Posterior vena cava (tissue), 2 donors: ENCODE results near the gene SAPCD1. TPM values are rescaled to one million over a fixed set of nuclear protein-coding genes. Genes with fewer than 3 reads are reported as not detected.

Experiments
- DNase-seq: peaks from one replicate; pipeline ENCODE4 v3.0.0-alpha.2; 2020; ENCODE audit warnings: low spot score
- intact Hi-C, 2 donors: fragments of 100-400 bp; cut with DNase I; formaldehyde crosslinking; loops; one replicate each; pipeline versions ENCODE4 v1.14.1 to v1.14.2; 2022 to 2023
- long read RNA-seq, 2 donors: library from polyadenylated mRNA; unstranded; transcript quantifications; one replicate each; pipeline ENCODE4 v2.0.0, GENCODE V29; 2020 to 2021
- total RNA-seq, 2 donors: library from RNA; stranded (reverse); fragmentation: NEBNext Ultra II Directional; extraction: Animal tissue kit (Norgen Biotek cat#: 25700); gene quantifications; one replicate each; pipeline ENCODE4 v1.2.1, GENCODE V29; 2021
- donor health status: DM: yes; HTN: yes; CAD: no.
- donor health status: DM: yes; HTN: yes; CAD: no.

Gene SAPCD1
- total RNA-seq = not detected
- long read RNA-seq, donor 1 = 0 reads
- long read RNA-seq, donor 2 = 0 reads

DNA sequence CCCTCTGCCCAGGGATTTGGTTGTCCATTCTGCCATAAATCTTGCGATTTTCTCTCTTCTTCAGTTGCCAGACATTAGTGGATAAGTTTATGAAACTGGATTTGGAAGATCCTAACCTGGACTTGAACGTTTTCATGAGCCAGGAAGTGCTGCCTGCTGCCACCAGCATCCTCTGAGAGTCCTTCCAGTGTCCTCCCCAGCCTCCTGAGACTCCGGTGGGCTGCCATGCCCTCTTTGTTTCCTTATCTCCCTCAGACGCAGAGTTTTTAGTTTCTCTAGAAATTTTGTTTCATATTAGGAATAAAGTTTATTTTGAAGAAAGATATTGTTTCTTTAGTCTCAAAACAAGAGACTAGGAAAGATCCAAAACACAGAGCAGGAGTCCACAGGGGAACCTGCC, at the start of gene SAPCD1:
Gene SAPCD1, plus strand, starts transcription at position 301 of the 400 bp plus-strand sequence. CDS start 399 bp downstream, outside the sequence.
- intact Hi-C loops = no loop called here

DNA sequence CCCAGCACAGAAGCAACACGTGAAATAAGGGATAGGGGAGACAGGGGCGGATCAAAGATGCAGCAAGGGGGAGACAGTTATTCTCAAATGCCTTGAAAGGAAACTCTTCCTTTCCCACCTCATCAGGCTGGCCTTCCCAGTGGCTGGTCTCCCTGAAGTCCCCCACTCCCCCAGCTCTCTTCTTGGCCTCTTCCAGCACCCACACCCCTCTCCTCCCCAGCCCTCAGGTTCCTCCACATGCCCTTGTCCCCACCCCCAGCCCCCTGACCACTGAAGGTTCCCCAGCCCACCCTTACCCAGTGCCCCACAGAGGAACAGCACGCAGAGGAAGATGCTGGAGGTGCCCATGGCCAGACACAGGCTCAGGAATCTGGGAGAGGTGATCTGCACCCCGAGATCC, 49.0 kb upstream of the SAPCD1 start:
- DNase-seq = no peak
- intact Hi-C loops = loop anchor here in 1 of 2 donors (1.0 kb wide), 1 partner anchor 20 kb away; no protein-coding TSS in a partner anchor

More for the DNA sequence above, at the start of gene SAPCD1:
- DNase-seq = no peak

DNA sequence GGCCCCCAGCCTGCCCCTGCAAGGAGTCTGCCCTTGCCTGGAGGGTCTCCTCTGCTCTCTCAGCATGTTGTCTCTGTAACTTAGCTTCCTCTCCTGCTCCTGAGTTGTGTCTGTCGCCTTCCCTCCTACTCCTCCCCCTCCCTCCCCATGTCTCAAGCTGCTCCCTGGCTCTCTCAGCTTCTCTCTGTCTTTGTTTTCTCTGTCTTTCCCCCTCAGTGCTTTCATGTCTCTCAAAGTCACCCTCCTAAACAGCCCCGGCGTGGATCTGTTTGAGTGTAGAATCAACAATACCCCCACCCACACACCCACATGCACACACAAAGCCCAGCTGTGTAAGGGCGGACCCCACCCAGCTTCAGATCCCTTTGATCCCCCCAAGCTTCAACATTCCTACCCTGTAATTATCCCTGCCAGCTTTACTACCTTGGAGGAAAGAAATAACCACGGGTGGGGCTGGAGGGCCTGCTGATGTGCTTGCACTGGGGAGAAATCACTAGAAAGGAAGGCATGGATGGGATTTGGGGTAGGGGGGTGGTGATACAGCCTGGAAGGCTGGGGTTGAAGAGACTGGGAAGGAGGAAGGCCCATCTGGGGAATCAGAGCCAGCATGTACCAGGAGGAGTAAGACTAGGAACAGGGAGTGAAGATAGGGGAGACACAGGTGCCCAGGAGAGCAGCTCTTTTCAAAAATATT, 48.3 kb upstream of the SAPCD1 start:
- intact Hi-C loops = loop anchor here in 1 of 2 donors (1.0 kb wide), 1 partner anchor 19 kb away; no protein-coding TSS in a partner anchor
- DNase-seq = no peak

DNA sequence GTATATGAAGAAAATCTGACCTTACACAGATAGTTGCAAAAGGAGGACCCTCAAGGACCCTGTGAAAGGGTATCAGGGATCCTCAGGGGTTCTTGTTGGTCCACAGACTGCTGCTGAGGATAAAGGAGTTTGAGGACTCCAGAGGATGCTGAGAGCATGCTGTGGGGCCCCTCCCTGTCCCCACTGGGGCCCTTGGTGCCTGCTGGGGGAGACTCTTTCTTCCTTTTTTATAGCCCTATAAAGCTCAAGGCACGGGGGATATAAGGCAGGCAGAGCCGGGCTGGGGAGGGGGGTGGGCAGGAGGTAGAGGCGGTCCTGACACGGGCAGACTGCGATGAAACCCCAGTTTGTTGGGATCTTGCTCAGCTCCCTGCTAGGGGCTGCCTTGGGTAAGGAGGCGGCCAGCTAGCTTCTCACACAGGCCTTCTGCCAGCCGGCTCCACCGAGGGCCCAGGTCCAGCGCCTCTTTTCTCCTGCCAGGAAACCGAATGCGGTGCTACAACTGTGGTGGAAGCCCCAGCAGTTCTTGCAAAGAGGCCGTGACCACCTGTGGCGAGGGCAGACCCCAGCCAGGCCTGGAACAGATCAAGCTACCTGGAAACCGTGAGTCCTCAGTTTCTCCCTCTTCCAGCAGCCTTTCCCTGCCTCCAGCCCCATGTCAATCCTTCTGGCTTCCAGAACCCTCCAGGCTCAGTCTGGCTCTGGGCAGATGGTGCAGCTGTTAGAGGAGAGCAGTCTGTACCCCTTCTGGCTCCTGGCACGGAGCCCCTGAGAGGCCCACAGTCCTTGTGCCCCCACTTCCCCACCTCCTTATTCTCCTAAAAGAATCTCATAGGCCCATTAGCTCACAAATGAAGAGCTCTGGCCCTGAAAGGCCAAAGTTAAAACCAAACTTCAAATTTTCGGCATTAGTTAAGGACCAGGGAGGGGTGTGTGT, 47.2 kb upstream of the SAPCD1 start, which contains the start of gene LY6G6D:
Gene LY6G6D, plus strand, starts transcription at position 327 of the 937 bp plus-strand sequence. Its CDS starts 8 bp downstream, at position 335.
- intact Hi-C loops = no loop called here
- DNase-seq = no peak

DNA sequence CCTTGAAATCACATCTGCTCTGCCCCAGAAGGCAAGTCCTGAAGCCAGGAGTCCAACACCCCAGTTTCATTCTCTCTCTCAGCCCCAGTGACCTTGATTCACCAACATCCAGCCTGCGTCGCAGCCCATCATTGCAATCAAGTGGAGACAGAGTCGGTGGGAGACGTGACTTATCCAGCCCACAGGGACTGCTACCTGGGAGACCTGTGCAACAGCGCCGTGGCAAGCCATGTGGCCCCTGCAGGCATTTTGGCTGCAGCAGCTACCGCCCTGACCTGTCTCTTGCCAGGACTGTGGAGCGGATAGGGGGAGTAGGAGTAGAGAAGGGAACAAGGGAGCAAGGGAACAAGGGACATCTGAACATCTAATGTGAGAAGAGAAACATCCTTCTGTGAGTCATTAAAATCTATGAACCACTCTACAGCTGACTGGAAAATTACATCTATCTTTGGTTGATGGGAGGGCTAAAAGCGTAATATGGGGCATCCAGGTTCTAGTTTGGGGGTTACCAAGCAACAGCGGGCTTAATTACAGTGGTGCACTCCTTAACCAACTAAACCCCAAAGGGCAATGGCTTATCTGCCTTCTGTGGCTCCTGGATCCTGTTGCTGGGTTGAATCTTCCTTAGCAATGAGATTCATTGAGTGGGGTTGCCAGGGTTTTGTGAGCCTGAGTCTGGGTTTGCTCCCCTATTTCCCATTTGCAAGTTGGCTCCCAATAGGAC, 44.8 kb upstream of the SAPCD1 start:
- no peak for DNase-seq
- intact Hi-C loops = loop anchor here in 1 of 2 donors (1.0 kb wide), 1 partner anchor 49 kb away; no protein-coding TSS in a partner anchor

DNA sequence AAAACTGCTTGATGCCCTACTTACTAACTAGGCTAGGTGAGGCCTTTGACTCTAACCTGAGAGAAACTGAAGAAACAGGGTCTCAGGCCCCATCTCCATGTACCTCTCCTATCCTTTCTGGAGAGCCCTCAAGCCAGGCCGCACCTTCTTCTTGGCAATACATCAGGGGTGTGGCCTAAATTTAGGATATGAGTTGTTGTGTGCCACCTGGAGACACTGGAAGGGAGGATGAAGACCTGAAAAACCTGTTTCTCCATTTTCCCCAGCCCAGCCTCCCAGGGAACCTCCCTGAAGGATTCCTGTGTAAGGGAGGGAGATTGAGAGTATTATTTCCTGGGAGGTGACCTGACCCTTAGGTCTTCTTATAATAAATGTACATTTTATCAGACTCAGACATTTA, 44.2 kb upstream of the SAPCD1 start:
- DNase-seq = no peak

DNA sequence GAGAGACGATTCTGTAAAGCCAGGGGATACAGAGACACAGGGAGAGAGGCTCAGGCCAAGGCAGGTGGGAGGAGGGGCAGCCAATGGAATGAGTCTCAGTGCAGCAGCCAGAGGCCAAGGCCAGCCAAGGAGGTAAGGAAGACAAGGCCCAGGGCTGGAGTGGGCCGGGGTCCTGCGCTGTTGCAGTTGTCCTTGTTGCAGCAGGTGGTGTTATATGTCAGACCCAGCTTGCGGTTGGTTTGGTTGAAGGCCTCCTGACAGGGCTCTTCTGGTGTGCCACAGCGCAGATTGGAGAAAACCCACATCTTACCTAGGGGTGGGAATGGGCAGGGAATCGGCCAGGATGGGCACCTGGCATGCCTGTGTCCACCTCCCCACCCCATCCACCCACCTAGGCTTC, 43.5 kb upstream of the SAPCD1 start:
- no peak for DNase-seq
- intact Hi-C loops = no loop called here

More for the DNA sequence above, 44.2 kb upstream of the SAPCD1 start:
- intact Hi-C loops = loop anchor here in 1 of 2 donors (1.0 kb wide), 1 partner anchor 48 kb away; no protein-coding TSS in a partner anchor

DNA sequence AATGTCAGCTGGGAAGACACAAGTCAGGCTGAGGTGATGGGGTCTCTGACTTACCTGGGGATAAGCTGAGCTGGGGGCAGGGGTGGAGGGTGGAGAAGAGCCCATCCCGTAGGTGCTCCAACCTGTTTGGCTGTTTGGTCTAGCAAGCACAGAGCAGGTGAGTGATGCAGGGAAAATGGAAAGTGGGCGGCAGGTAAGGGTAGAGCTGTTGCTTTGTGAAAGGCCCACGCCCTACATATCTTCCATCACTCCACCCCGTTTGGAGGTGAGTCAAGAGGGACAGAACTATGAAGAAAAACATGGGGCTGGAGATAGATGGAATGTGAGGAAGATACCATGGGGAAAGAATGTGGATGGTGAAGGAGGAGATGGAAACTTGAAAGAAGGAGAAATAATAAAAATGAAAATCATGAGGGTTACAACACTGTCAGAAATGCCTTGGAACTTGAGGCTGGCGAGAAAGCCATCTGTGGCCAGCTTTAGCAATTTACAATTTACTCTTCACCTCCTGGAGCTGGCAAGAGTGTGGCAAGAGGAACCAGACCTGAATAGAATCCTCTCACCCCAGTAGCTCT, 42.2 kb upstream of the SAPCD1 start:
- DNase-seq = no peak
- intact Hi-C loops = loop anchor here in 1 of 2 donors (10.0 kb wide), 2 partner anchors 75 to 715 kb away; partner anchors contain the start of gene VARS1

DNA sequence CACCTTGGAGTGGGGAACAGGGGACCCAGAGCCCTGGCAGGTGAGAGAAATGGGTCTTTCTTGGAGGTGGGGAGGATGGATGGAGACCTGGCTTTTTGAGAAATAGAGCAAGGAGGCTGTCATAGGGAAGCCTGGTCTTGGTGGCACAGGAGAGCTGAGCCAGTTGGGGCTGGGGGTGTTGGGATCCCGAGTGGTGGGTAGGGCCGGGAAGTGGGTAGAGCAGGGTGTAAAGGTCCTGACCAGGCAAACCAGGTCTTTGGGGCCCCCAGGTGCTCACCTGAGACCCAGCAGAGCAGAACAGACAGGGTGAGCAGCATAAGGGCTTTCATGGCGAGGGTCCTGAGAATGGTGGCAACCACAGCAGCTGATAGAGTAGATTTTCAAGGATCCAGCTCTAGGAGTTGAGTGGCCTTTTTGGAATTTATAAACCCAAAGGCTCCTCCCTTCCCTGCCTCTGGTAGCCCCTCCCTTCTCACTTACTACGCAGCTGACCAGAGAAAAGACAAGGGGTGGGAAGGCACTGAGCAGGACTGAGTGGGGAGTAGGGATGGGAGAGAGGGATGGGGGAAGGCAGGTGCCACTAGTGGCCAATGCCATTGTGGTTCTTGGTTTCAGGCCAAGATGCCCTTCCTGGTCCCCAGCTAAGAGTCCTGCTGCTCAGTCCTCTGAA, 41.0 kb upstream of the SAPCD1 start, which contains the start of gene LY6G6C:
Gene LY6G6C, minus strand, starts transcription at position 396 of the 670 bp plus-strand sequence. Its CDS starts 67 bp downstream, at position 329.
- no peak for DNase-seq
- intact Hi-C loops = loop anchor here in 1 of 2 donors (10.0 kb wide), 2 partner anchors 73 to 717 kb away; partner anchors contain the start of gene VARS1

DNA sequence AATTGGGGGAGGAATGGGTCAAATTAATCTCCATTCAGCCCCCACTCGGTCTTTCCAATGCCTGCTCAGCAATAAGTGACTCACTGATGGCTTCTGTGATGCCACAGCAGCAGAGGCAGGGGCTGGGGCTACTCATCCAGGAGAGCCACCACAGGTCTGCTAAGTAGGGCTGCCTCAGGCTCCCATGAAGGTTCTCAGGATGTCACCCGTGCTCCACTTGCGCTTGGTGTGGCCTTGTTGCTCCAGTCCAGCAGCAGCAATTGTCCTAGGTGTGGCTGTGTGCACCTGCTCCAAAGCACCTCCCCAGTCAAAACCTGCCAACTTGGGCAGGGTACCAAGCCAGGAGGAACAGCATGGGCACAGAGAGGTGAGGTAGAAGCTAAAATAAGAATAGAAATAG, 40.3 kb upstream of the SAPCD1 start:
- intact Hi-C loops = loop anchor here in 1 of 2 donors (10.0 kb wide), 2 partner anchors 73 to 717 kb away; partner anchors contain the start of gene VARS1
- DNase-seq = no peak

DNA sequence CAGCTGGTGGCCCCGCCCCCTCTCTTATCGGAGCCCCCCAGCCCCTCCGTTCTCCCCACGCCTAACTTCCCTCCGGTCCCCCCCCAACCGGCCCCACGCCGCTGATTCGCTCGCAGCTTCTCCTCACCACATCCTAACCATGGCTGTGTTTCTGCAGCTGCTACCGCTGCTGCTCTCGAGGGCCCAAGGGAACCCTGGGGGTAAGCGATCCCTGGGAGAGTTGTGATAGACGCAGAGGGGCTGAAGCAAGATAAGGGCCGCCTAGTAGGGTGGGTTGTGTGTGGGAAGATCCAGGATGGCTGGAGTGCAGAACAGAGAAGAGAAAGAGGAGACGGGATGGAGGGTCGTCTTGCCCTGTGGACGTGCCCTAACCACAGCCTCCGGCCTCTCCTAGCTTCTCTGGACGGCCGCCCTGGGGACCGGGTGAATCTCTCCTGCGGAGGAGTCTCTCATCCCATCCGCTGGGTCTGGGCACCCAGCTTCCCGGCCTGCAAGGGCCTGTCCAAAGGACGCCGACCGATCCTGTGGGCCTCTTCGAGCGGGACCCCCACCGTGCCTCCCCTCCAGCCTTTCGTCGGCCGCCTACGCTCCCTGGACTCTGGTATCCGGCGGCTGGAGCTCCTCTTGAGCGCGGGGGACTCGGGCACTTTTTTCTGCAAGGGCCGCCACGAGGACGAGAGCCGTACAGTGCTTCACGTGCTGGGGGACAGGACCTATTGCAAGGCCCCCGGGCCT, 39.0 kb upstream of the SAPCD1 start, which contains the start of gene MPIG6B:
Gene MPIG6B, plus strand, starts transcription at position 129 of the 735 bp plus-strand sequence. Its CDS starts 11 bp downstream, at position 140.
- DNase-seq = no peak
- intact Hi-C loops = loop anchor here in 1 of 2 donors (1.0 to 10.0 kb wide), 3 partner anchors 33 to 719 kb away; partner anchors contain the start of gene VARS1

DNA sequence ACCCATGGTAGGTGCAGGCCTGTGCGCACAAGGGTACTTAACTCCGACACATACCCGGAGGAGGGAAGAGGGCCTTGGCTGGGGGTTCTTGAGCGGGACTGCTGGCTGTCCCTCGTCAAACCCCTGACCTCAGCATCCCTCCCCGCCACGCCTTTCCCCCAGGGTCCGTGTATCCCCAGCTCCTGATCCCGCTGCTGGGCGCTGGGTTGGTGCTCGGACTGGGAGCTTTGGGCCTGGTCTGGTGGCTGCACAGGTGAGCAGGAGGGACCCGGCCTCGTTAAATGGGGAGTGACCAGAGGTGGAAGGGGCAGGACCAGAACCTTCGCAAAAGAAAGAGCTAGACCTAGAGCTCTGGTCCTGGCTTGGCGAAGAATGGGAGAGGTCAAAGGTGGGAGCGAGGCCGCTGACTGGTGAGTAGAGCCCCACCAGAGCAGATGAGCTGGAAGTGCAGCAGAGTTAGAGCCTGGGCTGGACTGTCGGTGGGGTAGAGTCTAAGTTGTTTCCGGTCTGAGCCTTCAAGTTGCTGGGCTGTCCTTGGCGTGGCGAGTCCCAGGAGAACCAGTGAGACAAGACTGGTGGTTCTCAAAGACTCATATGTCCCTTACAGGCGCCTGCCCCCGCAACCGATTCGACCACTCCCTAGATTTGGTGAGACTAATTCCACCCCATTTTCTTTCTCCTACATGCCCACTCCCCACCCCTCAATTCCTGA, 38.3 kb upstream of the SAPCD1 start:
- intact Hi-C loops = loop anchor here in 1 of 2 donors (1.0 to 10.0 kb wide), 3 partner anchors 32 to 719 kb away; partner anchors contain the start of gene VARS1

DNA sequence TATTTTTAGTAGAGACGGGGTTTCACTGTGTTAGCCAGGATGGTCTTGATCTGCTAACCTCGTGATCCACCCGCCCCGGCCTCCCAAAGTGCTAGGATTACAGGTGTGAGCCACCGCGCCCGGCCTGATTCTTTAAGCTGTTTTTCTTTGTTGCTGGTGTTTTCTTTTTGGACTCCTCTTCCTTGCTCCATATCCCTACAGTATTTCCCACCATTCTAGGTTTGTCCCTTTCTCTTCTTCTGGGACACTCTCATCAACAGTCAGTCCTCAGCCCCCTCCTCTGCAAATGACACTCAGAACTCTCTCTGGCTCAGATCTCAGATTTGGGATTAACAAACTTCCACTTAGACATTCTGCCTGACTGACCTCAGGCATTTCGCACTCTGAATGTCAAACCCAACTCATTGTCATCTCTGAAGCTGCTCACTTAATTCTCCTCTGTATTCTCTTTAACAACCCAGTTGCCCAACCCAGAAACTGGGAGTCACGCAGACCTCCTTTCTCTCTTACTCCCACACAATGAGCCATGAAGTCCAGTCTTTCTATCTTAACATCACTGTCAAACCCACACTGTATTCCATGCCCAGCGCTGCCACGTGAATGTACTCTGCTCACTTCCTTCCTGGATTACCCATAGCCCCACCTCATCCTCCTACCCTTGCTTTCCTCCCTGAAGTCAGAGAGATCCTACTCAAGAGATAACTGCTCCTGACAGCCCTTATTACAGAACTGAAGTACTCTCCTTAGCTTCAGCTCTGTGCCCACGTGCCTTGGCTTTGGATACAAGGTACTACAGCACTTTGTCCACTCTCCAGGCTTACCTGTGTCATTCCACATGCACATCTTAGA, 36.7 kb upstream of the SAPCD1 start:
- intact Hi-C loops = loop anchor here in 1 of 2 donors (10.0 kb wide), 2 partner anchors 69 to 721 kb away; partner anchors contain the start of gene VARS1
- DNase-seq = no peak

More for the DNA sequence above, 38.3 kb upstream of the SAPCD1 start:
- DNase-seq = no peak

DNA sequence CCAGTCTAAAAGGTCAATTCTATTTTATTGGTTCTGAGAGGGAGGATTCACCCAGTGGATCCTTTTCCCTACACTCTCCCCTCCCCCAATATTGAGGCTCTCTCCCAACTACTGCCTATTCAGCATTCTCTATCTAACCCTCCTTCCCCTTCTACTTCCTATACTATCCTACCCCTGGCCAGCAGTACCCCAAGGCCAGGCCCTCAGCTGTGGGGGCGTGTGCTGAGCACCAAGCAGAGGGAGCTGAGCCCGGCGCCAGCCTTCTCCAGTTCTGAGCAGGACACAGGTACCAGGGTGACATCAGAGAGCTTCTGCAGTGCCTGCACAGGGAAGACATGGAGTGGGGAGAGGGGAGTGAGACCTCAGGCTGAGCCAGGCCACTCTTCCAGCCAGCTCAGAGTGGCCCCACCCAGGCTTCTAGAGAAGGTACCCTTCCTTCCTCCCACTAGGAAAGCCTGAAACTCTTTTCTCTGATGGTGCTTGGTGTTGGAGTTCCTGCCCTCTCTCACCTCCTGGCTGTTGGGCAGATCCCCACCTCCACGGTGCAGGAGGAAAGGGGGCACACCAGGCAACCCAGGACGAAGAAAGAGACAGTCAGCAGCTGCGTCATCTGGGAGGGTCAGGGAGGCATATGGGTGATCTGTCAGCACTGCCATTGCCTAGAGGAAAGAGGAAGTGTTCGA, 35.3 kb upstream of the SAPCD1 start:
- no peak for DNase-seq
- intact Hi-C loops = loop anchor here in 1 of 2 donors (10.0 kb wide), 2 partner anchors 68 to 722 kb away; partner anchors contain the start of gene VARS1
